ENCODE results near the gene DLX3. TPM values are rescaled to one million over a fixed set of nuclear protein-coding genes. Genes with fewer than 3 reads are reported as not detected.
A peak's percentile ranks its signal among the peaks of the same experiment; 100 is the strongest.

Gene DLX3
- total RNA-seq, 1 experiment from 2014 or later = 1.2 TPM

DNA sequence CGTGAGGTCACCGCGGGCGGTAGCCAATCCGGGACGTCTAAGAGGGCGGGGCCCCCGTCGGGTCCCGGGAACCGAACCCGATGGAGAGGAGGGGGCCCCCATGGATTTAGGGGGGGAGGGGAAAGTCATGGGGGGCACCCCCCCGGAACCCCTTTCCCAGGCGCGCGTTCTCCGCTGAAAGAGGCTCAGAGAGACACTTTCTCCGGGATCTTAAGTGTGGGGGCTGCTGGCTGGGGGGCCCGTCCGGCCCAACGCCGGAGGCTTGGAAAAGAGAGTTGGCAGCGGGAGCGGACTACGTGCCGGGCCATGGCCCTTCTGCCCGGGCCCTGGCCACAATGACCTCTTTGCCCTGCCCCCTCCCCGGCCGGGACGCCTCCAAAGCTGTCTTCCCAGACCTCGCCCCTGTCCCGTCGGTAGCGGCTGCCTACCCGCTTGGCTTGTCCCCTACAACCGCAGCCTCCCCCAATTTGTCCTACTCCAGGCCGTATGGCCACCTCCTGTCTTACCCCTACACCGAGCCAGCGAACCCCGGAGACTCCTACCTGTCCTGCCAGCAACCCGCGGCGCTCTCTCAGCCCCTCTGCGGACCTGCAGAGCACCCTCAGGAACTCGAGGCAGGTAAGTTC is 25.8 kb downstream of the DLX3 start, which contains the start of gene DLX4:
DLX4 (plus strand) TSS at position 57 of the 626 bp plus-strand sequence; CDS start at position 336, 279 bp downstream.
- H3K36me3 Mint-ChIP-seq (ENCODE audit: insufficient read depth in 1 of 3, low read depth in 3 of 3) = no peaks in the 10 kb centered on the region; a peak in 1 of 7 replicates
- Histone ChIP-seq H2AFZ (ENCODE audit: low read length) (peak within 1 kb of the TSS; percentile 65), H2BK12ac (ENCODE audit: insufficient read length, low read depth, low read length) (no peak within 1 kb of the TSS), H3K23me2 (ENCODE audit: insufficient read length, low read depth, low read length, poor library complexity, severe bottlenecking) (peaks cover 21% of the 10 kb centered on the region), H3K79me1 (ENCODE audit: insufficient read depth, low read depth, low read length, poor library complexity, severe bottlenecking) (no peaks in the 10 kb centered on the region), H2BK15ac (ENCODE audit: low read depth, low read length) (no peak within 1 kb of the TSS), H3K14ac (ENCODE audit: insufficient read depth, low read length) (peak within 1 kb of the TSS; percentile 54), H3K18ac (ENCODE audit: insufficient read length, low read depth, low read length) (no peak within 1 kb of the TSS), H2BK5ac (ENCODE audit: insufficient read length, low read length) (no peak within 1 kb of the TSS), H4K5ac (ENCODE audit: insufficient read length, low read depth, low read length) (no peak within 1 kb of the TSS), H4K8ac (replicated peaks; ENCODE audit: insufficient read length, low read depth, low read length) (no peak within 1 kb of the TSS), H2BK120ac (ENCODE audit: low read depth, low read length, poor library complexity, severe bottlenecking) (no peak within 1 kb of the TSS), H2AK5ac (ENCODE audit: insufficient read length, low read length) (no peak within 1 kb of the TSS), H4K20me1 (ENCODE audit: control insufficient read depth, insufficient read depth, insufficient read length) (no peaks in the 10 kb centered on the region), H3K4me1 (ENCODE audit: insufficient read depth, low read length) (no peaks in the 10 kb centered on the region), H3K27ac (ENCODE audit: insufficient read length, low read depth, low read length) (no peak within 1 kb of the TSS), H2BK20ac (ENCODE audit: low read depth, low read length, poor library complexity, severe bottlenecking) (no peak within 1 kb of the TSS), H3K9ac (ENCODE audit: extremely low read depth, insufficient read length, low read length) (no peak within 1 kb of the TSS), H3K56ac (ENCODE audit: insufficient read length, low read depth, low read length) (no peak within 1 kb of the TSS), H3K4me2 (ENCODE audit: insufficient read depth, insufficient read length, low read length) (peak within 1 kb of the TSS; percentile 72), H3K4ac (ENCODE audit: low read depth, low read length) (no peak within 1 kb of the TSS), H3K79me2 (ENCODE audit: insufficient read depth, low read length) (no peaks in the 10 kb centered on the region), H4K91ac (ENCODE audit: insufficient read length, low read depth, low read length) (no peak within 1 kb of the TSS), H3K9me3 (ENCODE audit: control insufficient read depth, low read depth, low read length) (no peaks in the 10 kb centered on the region), H3T11ph (ENCODE audit: low read length) (no peak within 1 kb of the TSS), H3K23ac (ENCODE audit: insufficient read length, low read depth, low read length) (no peak within 1 kb of the TSS), H3K27me3 (ENCODE audit: insufficient read depth, low read length) (peaks cover 92% of the 10 kb centered on the region)
- H3K27ac Mint-ChIP-seq = peak within 1 kb of the TSS in 2 of 3 experiments; percentile 85 to 93; a peak in 4 of 7 replicates
- peaks cover 0 to 10% of the 10 kb centered on the region in 2 experiments; a peak in 3 of 5 replicates for H3K9me3 Mint-ChIP-seq
- peaks cover 98% of the 10 kb centered on the region for H3K27me3 Mint-ChIP-seq (ENCODE audit: low read depth)
- no CpG with 5 or more reads among the region's 45 CpGs for WGBS (ENCODE audit: extremely low coverage, insufficient read length, low lambda C conversion rate)
- peak; percentile 68 for DNase-seq
- TF ChIP-seq, protein P1, sequence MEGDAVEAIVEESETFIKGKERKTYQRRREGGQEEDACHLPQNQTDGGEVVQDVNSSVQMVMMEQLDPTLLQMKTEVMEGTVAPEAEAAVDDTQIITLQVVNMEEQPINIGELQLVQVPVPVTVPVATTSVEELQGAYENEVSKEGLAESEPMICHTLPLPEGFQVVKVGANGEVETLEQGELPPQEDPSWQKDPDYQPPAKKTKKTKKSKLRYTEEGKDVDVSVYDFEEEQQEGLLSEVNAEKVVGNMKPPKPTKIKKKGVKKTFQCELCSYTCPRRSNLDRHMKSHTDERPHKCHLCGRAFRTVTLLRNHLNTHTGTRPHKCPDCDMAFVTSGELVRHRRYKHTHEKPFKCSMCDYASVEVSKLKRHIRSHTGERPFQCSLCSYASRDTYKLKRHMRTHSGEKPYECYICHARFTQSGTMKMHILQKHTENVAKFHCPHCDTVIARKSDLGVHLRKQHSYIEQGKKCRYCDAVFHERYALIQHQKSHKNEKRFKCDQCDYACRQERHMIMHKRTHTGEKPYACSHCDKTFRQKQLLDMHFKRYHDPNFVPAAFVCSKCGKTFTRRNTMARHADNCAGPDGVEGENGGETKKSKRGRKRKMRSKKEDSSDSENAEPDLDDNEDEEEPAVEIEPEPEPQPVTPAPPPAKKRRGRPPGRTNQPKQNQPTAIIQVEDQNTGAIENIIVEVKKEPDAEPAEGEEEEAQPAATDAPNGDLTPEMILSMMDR (conservative IDR thresholded peaks at IDR 0.05) = no peak
- peaks cover 33 to 55% of the 10 kb centered on the region in 2 experiments for H3K4me1 Mint-ChIP-seq
- H3K4me3 Mint-ChIP-seq = peak within 1 kb of the TSS; percentile 83 to 96
